Hepatocyte (in vitro differentiated cells): ENCODE measurements around the gene N4BP2L2.

Experiments used
- EZH2 ChIP-seq: fragments of 200-600 bp; sonication (generic); IDR thresholded peaks from 2 replicates; pipeline ENCODE4 v1.6.1; 2016; ENCODE audit warnings: antibody characterized with exemption, mild to moderate bottlenecking, borderline replicate concordance
- TF ChIP-seq, protein P1 (sequence below): fragments of 200-600 bp; sonication (generic); IDR thresholded peaks from 2 replicates; pipeline ENCODE4 v1.5.1; 2016; ENCODE audit warnings: antibody characterized with exemption, mild to moderate bottlenecking; ENCODE audit not compliant: poor library complexity

DNA sequence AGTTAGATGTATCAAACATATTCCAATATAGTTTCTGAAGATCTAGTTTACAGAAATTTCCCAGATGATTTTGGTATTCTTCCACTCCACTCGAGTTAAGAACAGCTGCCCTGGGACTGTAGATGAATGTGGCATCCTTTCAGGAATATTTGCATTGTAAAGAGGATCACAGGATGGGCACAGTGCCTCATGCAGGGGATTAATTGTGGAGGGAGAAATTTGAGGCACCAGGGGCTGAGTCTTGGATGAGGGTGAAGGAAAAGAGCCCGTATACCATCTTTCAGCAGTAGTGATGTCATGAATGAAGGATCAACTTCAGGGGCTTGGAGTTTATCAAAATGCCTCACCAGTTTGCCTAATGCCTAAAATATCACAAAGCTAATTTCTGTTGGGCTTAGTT lies 43.7 kb upstream of the N4BP2L2 start:
- TF ChIP-seq, protein P1, sequence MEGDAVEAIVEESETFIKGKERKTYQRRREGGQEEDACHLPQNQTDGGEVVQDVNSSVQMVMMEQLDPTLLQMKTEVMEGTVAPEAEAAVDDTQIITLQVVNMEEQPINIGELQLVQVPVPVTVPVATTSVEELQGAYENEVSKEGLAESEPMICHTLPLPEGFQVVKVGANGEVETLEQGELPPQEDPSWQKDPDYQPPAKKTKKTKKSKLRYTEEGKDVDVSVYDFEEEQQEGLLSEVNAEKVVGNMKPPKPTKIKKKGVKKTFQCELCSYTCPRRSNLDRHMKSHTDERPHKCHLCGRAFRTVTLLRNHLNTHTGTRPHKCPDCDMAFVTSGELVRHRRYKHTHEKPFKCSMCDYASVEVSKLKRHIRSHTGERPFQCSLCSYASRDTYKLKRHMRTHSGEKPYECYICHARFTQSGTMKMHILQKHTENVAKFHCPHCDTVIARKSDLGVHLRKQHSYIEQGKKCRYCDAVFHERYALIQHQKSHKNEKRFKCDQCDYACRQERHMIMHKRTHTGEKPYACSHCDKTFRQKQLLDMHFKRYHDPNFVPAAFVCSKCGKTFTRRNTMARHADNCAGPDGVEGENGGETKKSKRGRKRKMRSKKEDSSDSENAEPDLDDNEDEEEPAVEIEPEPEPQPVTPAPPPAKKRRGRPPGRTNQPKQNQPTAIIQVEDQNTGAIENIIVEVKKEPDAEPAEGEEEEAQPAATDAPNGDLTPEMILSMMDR = no peak
- TF ChIP-seq EZH2 = no peak
